NCI-H748 treated with DMSO at 0.1 percent for 48 hours (cell line): ENCODE data around the gene TTC38.
"Not testable (repeated sequence)": the region's sequence is repeated elsewhere in the genome, so short reads cannot be mapped to it uniquely, and the experiment has no call there.

ENCODE experiments used
- DNase-seq: peaks from one replicate; lab custom pipeline; 2025; lab: John Stamatoyannopoulos, UW

The TTC38 gene

DNA sequence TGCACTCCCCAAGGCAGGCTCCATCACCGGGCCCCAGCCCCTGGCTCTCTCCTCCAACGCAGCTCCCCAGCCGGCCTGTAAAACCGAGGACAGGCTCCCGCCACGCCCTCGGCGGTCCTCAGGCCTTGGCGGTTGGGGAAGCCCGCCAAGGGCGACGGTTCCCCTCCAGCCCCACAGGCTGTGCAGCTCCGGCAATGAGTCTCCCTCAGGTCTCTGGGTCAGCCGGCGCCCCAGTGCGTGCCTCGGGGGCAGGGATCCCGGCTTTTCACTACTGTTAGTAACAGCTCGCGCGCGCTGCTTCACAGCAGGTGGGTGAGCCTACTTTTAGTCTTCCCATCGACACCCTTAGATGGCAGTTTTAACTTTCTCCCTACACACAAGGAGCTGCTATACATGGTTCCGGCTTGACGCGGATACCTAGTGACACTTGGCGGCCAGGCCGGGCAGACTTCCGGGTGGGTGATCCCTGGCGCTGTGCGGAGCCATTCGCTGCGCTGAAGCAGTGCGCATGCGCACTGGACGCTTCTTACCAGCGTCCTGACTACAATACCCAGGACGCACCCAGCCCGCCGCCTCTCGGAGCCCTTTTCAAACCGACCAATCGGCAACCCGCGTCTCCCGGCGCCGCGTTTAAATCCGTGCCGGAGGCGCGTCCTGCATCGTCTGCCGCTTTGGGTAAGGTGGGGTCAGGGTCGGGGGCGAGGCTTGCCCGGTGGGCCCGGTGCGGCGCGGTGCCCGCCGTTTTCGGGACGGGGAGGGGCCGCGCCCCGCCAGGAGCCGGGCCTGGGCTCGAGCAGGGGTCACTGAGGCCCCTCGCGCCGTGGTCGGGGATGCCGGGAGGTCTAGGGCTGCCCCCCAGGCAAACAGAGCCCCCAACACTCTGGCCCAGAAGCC lies 28.7 kb downstream of the TTC38 start, which contains the start of gene GTSE1:
Gene GTSE1, plus strand, starts transcription at position 614 of the 894 bp plus-strand sequence. CDS start 531 bp downstream, outside the sequence.
- DNase-seq = peak; percentile 93

DNA sequence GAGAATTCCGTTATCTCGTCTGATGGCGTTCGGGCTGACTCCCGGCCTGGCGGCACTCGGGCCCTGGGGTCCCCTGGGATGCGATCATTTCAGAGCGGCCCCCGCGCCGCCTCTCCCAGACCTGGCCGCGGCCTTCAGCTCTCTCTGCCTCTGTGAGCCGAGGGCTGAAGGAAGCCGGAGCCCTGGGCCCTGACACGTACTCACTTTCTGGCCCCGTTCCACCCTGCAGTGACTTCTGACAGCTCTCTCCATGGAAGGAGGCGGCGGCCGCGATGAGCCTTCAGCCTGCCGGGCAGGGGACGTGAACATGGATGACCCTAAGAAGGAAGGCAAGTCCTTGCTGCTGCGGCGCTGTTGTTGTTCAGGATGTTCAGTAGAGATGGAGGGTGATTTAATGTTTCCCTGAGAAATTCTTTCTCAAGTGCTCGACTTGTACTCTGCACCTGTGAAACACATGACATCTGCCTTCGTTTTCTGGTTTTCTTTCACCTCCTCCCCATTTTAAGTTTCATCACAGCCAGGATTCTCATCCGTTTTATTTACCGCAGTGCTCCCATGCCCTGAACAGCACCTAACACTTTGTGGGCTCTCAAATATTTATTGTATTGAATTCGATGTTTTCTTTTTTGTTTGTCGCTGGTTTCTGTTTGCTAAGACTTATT lies 29.5 kb downstream of the TTC38 start:
- no peak for DNase-seq

DNA sequence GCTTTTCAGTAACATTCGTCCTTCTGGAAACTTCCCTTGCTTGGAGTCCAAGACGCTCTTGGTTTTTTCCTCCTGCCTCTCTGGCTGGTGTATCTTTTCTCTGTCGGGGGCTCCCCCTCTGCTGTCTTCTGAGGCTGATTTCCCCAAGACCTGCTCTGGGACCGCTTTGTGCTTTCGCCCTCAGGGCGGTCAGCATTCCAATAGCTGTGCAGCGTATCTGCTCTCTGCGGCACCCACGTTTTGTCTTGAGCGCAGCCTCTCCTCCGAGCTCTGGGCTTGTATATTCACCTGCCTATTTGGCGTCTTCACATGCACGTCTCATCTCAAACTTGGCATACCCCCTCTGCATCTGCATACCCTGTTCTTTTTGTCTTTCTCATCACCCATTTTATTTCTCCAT lies 31.3 kb downstream of the TTC38 start:
- no peak for DNase-seq

DNA sequence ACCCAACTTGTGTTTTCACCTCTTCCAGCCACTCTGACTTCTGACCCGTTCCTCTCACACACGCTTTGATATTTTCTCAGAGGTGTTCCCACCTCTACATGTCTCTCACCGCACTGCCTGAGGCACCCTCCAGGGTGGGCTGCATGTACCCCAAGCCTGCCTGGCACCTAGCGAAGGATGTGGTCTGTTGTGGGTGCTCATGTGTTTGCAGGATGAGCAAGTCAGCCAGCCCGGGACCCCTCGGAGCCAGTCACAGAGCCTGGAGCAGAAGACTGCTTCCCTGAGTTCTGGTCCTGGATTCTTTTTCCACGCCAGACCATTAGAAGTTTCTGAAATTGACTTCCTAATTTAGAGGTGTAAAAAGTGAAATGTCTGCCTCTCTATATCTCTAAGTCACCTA lies 32.7 kb downstream of the TTC38 start:
- DNase-seq = no peak

DNA sequence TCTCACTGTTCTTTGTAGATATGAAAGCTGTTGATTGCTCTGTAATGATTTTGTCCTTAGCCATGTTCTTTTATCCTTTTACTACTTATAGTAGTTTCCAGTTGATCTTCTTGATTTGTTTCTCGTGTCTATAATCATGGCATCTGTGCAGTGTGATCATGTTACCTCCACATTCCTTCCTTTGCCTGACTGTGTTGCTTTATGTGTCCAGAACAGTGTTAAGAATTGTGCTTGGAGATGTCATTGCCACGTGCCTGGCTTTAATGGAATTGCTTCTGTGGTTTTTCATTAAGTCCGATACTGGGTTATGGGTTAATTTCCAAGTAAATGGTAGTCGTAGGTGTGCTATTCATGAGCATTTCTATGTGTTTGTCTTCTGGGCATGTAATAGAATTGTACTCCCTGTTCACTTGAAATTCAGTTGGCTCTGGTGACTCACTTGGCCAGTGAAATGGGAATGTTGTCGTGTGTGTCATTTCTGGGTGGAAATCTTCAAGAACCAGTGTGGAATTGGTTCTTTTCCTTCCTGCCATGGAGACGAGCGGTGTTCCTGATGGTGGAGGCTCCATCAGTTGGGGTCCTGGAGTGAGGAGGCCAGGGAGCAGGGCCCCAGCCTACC lies 35.6 kb downstream of the TTC38 start:
- DNase-seq = no peak

DNA sequence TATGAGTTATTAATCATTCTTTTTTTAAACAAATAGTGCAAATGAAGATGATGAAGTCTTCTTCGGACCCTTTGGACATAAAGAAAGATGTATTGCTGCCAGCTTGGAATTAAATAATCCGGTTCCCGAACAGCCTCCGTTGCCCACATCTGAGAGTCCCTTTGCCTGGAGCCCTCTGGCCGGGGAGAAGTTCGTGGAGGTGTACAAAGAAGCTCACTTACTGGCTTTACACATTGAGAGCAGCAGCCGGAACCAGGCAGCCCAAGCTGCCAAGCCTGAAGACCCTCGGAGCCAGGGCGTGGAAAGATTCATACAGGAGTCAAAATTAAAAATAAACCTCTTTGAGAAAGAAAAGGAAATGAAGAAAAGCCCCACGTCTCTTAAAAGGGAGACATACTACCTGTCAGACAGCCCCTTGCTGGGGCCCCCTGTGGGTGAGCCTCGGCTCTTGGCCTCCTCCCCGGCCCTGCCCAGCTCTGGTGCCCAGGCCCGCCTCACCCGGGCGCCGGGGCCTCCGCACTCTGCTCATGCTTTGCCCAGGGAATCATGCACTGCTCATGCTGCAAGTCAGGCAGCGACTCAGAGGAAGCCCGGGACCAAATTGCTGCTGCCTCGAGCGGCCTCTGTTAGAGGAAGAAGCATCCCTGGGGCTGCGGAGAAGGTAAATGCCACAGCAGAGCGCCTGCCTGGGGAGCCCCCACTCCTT lies 40.6 kb downstream of the TTC38 start:
- no peak for DNase-seq

DNA sequence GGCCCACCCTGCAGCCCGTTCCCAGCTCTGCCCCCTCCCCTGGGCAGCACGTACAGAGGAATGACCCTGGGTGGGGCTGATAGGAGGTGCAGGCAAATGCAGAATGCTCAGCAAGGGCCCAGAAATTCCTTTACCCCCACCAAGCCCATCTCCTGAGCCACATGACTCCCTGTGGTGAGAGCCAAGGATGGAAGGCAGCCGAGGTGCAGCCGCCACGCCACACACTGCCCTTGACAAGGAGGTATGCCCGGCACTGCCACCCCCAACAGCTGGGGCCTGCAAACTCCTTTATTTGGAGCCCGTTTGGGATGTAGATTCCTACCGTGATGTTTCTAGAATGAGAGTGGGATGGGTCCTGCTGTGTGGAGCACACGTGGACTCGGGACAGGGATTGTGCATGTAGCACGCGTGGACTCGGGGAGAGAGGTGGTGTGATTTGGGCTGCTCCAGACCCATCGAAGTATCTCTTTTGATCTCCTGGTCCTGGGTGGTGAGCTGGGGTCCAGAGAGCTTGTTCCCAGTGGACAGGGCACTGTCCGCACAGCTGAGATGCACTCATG lies 41.8 kb downstream of the TTC38 start:
- DNase-seq = no peak

DNA sequence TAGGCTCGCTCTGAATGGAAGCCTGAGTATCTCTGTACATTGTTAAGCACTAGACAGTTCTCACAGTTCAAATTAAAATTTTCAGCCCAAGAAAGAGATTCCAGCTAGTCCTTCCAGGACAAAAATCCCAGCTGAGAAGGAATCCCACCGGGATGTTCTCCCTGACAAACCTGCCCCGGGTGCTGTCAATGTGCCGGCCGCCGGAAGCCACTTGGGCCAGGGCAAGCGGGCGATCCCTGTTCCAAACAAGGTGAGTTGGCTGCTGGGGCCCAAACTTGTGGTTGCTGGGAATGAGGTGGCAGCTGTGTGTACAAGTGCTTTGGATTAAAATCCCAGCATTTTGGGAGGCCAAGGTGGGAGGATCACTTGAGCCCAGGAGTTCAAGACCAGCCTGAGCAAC lies 44.2 kb downstream of the TTC38 start:
- no peak for DNase-seq

DNA sequence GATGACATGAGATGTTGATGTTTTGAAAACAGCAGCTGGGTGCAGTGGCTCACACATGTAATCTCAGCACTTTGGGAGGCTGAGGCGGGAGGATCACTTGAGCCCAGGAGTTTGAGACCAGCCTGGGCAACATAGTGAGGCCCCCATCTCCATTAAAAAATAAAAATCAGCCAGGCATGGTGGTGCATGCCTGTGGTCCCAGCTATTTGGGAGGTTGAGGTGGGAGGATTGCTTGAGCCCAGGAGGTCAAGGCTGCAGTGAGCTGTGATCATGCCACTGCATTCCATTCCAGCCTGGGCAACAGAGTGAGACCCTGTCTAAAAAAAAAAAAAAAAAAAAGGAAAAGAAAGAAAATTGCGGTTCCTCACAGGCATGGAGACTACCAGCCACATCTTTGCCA lies 45.0 kb downstream of the TTC38 start:
- not testable (repeated sequence) for DNase-seq

DNA sequence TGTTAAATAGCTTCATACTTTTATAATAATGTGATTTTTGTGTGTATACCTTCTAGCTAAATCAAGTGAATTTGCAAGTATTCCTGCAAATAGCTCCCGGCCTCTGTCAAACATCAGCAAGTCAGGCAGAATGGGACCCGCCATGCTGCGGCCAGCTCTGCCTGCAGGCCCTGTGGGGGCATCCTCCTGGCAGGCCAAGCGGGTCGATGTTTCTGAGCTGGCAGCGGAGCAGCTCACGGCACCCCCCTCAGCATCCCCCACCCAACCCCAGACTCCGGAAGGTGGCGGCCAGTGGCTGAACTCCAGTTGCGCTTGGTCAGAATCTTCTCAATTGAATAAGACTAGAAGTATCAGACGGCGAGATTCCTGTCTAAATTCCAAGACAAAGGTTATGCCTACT lies 48.2 kb downstream of the TTC38 start:
- no peak for DNase-seq

DNA sequence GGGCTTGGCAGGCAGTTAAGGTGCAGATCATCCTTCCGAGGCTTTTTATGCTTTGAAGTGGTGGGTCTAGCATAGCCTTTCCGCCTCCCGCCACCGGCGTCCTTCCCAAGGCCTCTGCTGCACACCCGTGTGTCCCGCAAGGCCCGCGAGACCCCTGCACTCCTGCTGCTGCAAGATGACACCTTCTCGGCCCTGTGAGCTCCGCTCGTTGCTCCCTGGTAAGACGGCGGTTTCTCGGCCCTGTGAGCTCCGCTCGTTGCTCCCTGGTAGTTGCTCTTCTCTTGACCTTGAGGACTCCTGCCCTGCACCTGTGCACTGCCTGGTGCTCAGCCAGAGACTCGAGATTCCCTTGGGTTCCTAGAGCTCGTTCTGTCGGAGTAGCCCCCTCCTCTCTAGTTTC lies 49.8 kb downstream of the TTC38 start:
- no peak for DNase-seq

DNA sequence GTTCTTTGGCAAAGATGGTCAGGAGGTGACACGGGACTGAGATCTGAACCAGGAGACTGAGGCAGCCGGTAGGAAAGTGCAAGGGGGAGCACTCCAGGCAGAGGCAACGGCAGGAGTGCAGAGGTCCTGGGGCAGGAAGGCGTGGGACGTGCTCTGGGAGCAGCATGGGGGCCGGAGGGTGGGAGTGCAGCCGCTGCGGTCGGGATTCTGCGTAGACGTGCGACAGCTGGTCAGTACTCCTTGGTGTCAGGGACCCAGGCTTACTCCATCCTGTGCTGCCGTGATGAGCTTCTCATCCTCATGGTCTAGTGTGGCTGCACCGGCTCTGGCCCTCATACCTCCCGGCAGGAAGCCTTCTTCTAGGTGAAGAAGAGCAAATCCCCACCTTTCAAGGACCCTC lies 50.8 kb downstream of the TTC38 start:
- DNase-seq = no peak

DNA sequence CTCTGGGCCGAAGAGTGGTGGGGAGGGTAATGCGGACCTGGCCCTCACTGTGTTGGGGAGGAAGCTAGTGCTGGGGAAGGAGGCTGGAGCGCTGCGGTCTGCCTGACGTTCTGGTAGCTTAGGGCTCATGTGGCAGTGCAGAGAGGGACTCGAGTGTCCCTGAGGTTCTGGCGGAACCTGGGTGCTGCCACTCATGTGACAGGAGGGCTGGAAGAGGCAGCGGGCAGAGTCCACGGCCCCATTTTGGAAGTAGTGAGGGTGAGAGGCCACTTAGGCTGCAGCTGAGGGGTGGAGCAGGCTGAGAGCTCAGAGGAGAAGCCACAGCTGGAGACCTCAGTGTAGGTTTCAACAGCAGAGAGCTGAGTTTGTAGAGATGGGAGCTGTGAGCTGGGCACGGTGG lies 51.5 kb downstream of the TTC38 start:
- no peak for DNase-seq

DNA sequence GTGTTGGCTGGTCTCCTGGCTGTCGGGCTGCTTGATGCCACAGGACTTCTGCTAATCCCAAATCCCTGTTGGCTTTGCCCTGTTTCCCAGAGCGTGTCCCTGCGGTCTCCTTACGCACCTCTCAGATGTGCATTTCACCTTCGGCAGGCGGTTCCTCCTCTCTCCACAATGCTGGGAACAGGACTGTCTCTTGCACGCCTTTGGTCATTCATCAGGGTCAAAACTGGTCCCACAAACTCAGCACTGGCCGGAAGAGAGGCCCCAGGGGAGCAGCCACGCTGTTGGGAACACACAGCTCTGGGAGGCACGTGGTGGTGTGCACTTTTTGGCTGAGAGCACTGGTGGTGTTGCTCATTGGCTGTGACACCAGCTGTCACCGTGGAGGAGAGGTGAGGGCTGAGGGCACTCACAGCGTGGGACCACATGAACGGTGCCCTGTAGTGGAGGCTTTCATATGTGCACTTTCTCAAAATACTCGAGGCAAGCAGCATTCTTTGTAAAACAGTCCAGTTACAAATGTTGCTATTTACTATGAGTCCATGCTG lies 52.4 kb downstream of the TTC38 start:
- DNase-seq = no peak

DNA sequence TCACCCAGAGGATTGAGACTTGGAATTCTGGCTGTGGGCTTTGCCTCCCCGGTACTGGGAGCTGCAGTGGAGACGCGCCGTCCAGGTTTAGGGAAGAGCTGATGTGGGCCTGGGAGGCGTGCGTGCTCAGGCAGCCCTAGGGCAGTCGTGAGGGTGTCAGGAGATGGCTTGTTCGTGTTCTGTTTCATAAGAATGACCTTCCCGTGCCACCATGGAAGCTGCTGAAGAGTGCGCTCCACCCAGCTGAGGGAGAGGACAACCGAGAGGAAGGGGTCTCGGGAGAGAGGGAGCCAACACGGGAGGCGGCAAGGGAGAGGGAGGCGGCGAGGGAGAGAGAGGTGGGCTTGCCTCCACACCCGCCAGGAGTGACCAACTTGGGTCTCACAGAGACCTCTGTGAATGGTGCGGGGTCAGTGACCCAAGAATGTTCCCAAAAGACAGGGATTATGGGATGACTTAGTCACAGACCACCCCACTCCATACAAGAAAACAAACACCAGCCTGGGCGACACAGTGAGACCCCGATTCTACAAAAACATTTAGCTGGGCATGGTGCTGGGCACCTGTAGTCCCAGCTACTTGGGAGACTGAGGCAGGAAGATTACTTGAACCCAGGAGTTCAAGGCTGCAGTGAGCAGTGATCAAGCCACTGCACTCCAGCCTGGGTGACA lies 53.0 kb downstream of the TTC38 start:
- no peak for DNase-seq

DNA sequence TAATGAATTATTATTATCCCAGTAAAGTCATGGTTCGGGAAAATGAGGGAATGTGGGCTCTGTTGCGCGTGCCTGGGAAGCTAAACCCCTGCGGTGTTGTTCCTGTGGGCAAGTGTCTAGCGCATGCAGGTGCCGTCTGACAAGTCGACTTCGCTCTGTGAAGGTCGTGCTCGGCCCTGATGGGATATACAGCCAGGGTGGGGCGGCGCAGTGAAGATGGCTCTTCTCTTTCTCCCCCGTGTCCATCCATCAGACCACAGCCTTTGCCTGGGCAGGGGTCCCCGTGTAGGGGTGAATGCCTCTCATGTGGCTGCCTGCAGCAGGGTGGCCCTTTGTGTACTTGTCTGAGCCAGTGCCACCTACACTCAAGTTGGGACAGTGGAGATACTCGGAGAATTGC lies 54.9 kb downstream of the TTC38 start:
- DNase-seq = no peak

DNA sequence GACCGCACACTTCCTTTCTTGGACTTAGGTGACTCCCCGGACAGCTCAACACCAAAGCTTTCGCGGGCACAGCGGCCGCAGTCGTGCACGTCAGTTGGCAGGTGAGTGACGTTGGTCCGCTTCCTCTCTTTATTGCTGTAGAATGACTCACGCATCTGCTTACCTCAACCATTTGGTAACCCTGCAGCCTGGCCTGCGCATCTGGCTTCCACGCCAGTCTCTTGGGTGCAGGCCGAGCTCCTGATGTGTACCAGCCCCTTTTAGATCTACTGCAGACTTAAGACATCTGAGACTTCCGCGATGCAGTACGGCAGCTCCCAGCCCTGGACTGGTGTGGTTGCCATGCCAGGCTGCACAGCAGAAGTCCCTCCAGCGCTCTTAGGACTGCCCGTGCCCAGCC lies 55.4 kb downstream of the TTC38 start:
- no peak for DNase-seq

DNA sequence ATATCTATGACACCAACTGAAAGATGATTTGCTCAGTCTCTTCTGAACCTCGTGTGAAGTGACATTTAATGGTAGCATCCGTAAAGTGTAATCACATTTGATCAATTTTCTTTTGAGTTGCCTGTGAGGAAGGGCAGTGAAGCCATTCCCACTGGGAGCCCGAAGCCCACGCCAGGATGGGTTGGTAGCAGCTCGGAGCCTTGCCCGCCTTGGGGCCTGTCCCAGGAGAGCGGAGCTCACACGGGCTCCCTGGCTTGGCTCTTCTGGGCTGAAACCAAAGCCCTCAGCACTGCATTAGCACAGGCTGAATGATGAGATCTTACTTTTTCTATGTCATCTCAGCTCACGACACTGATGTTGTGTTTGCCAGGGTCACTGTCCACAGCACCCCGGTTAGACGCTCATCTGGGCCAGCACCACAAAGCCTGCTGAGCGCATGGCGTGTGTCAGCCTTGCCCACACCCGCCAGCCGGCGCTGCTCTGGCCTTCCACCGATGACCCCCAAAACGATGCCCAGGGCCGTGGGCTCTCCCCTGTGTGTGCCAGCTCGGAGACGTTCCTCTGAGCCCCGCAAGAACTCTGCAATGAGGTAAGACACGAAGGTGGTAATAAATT lies 58.4 kb downstream of the TTC38 start:
- DNase-seq = no peak

DNA sequence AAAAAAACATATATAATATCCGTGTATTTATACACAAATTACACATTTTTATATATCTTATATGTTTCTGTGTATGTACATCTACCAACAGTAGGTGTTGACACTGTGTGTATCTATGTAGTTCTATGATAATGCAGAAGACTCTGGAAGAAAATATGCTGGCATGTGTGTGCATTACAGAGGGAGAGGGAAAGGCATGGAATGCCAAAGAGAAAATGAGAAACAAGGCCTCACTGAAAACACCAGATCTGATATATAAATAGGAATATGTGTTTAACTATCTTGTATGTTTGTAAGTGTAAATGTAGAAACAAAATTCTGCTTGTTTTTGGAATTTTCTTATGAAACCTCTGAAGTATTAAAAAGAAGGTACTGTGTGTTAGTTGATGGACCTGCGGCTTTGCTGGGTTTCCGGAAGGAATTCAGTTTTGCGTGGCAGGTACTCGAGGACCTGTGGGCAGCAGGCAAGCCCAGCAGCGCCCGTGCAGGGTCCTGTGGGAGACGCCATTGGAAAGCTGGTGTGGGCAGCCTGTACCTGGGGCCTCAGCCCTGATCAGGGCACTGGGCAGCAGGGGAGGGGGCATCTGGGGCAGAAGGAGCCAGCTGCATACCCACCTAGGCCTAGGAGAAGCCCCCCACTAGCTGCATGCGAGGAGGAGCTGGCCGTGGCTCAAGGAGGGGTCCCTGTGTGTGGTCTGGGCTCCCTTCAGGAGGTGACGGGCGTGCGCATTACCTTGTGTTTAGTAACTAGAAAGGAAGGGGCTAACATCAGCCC lies 60.1 kb downstream of the TTC38 start:
- DNase-seq = no peak

DNA sequence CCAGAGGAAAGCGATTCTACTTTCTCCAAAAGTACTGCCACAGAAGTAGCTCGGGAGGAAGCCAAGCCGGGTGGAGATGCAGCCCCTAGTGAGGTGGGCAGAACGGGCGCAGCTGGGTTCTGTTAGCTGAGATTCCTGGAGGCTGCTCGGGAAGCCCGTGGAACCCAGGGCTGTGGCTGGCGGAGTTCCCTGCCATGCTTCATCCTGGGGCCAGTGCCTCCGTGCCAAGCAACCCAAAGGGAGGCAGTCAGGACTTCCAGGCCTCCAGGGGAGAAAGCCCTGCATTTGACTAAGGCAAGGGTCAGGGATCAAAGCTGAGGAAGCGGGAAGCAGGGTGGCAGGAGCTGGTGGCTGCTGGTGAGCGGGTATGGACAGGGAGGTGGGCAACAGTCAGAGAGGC lies 61.0 kb downstream of the TTC38 start:
- DNase-seq = no peak
